Activated T-cell treated with anti-CD3 and anti-CD28 coated beads, Interleukin-2, amount 50 U/mL, for 72 hours (primary cell): ENCODE data around the gene CYTH4. TPM values are rescaled to one million over a fixed set of nuclear protein-coding genes. Genes with fewer than 3 reads are reported as not detected.

Experiments used
- ATAC-seq, 2 donors: fragments of 150-1000 bp; cut with Tn5 transposase; replicated peaks in 1 of 2; 2 replicates each; pipeline ENCODE4 v1.10.0; 2021; ENCODE audit warnings: moderate library complexity in 2 of 2, mild to moderate bottlenecking in 1 of 2
- DNase-seq, 2 donors: peaks; one replicate each; pipeline ENCODE4 v3.0.0; 2021 to 2022; ENCODE audit warnings: mixed read lengths in 1 of 2
- H3K27ac Mint-ChIP-seq: one replicate; pipeline ENCODE4 v1.8.0; 2022; ENCODE audit warnings: mild to moderate bottlenecking, moderate library complexity, mixed read lengths
- H3K27me3 Mint-ChIP-seq: one replicate; pipeline ENCODE4 v1.8.0; 2022; ENCODE audit warnings: low read depth, mixed read lengths
- H3K36me3 Mint-ChIP-seq, 2 donors: one replicate each; pipeline ENCODE4 v1.8.0; 2022; ENCODE audit warnings: mixed read lengths in 2 of 2, mild to moderate bottlenecking in 1 of 2; ENCODE audit not compliant: insufficient read depth in 2 of 2
- H3K4me1 Mint-ChIP-seq: one replicate; pipeline ENCODE4 v1.8.0; 2022; ENCODE audit warnings: low read depth, mixed read lengths
- H3K4me3 Mint-ChIP-seq, 2 donors: one replicate each; pipeline ENCODE4 v1.8.0; 2022; ENCODE audit warnings: mild to moderate bottlenecking in 2 of 2, mixed read lengths in 2 of 2, moderate library complexity in 2 of 2
- H3K9me3 Mint-ChIP-seq, 2 donors: one replicate each; pipeline ENCODE4 v1.8.0; 2022; ENCODE audit warnings: mixed read lengths in 2 of 2
- total RNA-seq, 2 donors: library from RNA; stranded (reverse); gene quantifications; one replicate each; pipeline ENCODE4 v1.2.3, GENCODE V29; 2022

CYTH4 gene
- total RNA-seq, 2 donors from 2014 or later: 71.9 to 87.5 TPM

- peak overlapping the region; percentile 56 for H3K27ac Mint-ChIP-seq
- DNase-seq (no peak), ATAC-seq (no peak)
- H3K27me3 Mint-ChIP-seq: no peaks in the 10 kb centered on the region
- H3K36me3 Mint-ChIP-seq: peaks cover 22 to 27% of the 10 kb centered on the region in 2 donors
- peak overlapping the region; percentile 21 to 85 for H3K4me3 Mint-ChIP-seq
- H3K9me3 Mint-ChIP-seq: no peaks in the 10 kb centered on the region
- H3K4me1 Mint-ChIP-seq: peaks cover 99% of the 10 kb centered on the region
These were observed 23.6 kb downstream of the CYTH4 start for GRCh38 chr22:37305887-37306286.

GRCh38 chr22:37306494-37306829 lies 24.2 kb downstream of the CYTH4 start:
- Mint-ChIP-seq H3K9me3 (no peaks in the 10 kb centered on the region), H3K36me3 (peaks cover 22 to 27% of the 10 kb centered on the region in 2 donors), H3K4me3 (peak overlapping the region; percentile 78 to 85), H3K4me1 (peaks cover 97% of the 10 kb centered on the region), H3K27me3 (no peaks in the 10 kb centered on the region), H3K27ac (peak overlapping the region; percentile 48)
- DNase-seq: no peak
- ATAC-seq: no peak

GRCh38 chr22:37308385-37309200 lies 26.3 kb downstream of the CYTH4 start:
- Mint-ChIP-seq H3K4me1 (peaks cover 92% of the 10 kb centered on the region), H3K9me3 (no peaks in the 10 kb centered on the region), H3K27me3 (no peaks in the 10 kb centered on the region), H3K4me3 (peak overlapping the region; percentile 78 to 85), H3K36me3 (peaks cover 18 to 23% of the 10 kb centered on the region in 2 donors), H3K27ac (peak overlapping the region; percentile 84)
- ATAC-seq (no peak), DNase-seq (no peak)

GRCh38 chr22:37309211-37310074 lies 27.1 kb downstream of the CYTH4 start:
- Mint-ChIP-seq H3K36me3 (peaks cover 13 to 18% of the 10 kb centered on the region in 2 donors), H3K9me3 (no peaks in the 10 kb centered on the region), H3K4me1 (peaks cover 92% of the 10 kb centered on the region), H3K27me3 (no peaks in the 10 kb centered on the region), H3K4me3 (peak overlapping the region; percentile 55 to 72), H3K27ac (peak overlapping the region; percentile 16)
- peak; percentile 10 to 29 for ATAC-seq
- peak; percentile 55 to 57 for DNase-seq

DNA sequence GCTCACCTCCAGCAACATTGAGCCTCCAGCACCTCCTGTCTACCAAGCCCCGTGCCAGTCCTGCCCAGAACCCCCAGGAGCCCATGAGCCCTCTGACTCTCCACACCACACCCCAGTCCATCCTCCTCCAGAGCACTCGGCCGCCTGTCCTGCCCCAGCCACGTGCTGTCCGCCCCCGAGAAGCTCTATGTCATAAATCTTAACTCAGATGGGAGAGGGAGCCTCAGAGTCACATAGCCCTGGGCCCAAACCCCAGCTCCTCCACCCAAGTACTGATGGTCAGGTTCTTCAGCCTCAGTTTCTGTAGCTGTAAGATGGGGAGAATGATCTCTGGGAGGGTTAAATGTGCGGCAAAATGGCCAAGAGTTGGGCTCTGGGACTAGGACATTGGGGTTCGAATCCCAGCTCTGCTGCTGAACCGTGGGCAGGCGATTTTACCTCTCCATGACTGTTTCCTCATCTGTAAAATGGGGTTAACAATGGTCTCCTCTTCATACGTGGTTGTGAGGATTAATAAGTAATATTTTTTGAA lies 27.8 kb downstream of the CYTH4 start:
- H3K4me3 Mint-ChIP-seq: peak overlapping the region; percentile 55 to 72
- no peaks in the 10 kb centered on the region for H3K27me3 Mint-ChIP-seq
- ATAC-seq (no peak), DNase-seq (no peak)
- H3K36me3 Mint-ChIP-seq: peaks cover 13 to 18% of the 10 kb centered on the region in 2 donors
- peak overlapping the region; percentile 16 for H3K27ac Mint-ChIP-seq
- H3K4me1 Mint-ChIP-seq: peaks cover 92% of the 10 kb centered on the region
- no peaks in the 10 kb centered on the region for H3K9me3 Mint-ChIP-seq

- no peak for ATAC-seq
- Mint-ChIP-seq H3K4me3 (no peak overlapping the region), H3K36me3 (peaks cover 10 to 12% of the 10 kb centered on the region in 2 donors), H3K27ac (no peak overlapping the region), H3K27me3 (no peaks in the 10 kb centered on the region), H3K9me3 (no peaks in the 10 kb centered on the region), H3K4me1 (peaks cover 88% of the 10 kb centered on the region)
- DNase-seq: no peak
These were observed 28.7 kb downstream of the CYTH4 start for GRCh38 chr22:37310815-37311595.

DNA sequence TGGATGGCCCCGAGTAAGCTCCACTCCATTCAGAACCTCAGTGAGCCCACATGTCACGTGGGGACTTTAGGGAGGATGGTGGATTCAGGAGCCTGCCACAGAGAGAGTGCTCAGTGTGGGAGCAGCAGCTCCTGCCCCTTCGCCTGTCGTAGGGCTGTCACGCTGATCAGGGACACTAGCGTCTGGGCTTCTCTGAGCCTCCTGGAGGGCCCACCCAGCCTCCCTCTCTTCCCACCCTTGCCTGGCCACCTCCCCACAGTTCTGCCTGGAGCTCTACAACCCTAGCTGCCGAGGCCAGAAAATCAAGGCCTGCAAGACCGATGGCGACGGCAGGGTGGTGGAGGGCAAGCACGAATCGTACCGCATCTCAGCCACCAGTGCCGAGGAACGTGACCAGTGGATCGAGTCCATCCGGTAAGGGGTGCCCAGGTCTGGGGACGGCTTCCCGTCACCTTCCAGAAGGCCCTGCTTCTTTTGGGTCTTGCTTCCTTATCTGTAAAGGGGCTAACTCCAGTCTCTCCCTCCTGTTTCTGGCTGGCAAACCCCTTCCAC lies 29.5 kb downstream of the CYTH4 start:
- no peak overlapping the region for H3K27ac Mint-ChIP-seq
- H3K9me3 Mint-ChIP-seq: no peaks in the 10 kb centered on the region
- H3K4me1 Mint-ChIP-seq: peaks cover 83% of the 10 kb centered on the region
- H3K27me3 Mint-ChIP-seq: no peaks in the 10 kb centered on the region
- no peak for ATAC-seq
- H3K4me3 Mint-ChIP-seq: no peak overlapping the region
- H3K36me3 Mint-ChIP-seq: peaks cover 6 to 8% of the 10 kb centered on the region in 2 donors
- no peak for DNase-seq

- Mint-ChIP-seq H3K4me3 (no peak overlapping the region), H3K4me1 (peaks cover 77% of the 10 kb centered on the region), H3K27me3 (no peaks in the 10 kb centered on the region), H3K9me3 (no peaks in the 10 kb centered on the region), H3K36me3 (peaks cover 6 to 8% of the 10 kb centered on the region in 2 donors), H3K27ac (no peak overlapping the region)
- no peak for DNase-seq
- ATAC-seq: no peak
These were observed 30.4 kb downstream of the CYTH4 start for GRCh38 chr22:37312549-37313183.

- peak overlapping the region; percentile 63 to 74 for H3K4me3 Mint-ChIP-seq
- H3K27ac Mint-ChIP-seq: no peak overlapping the region
- DNase-seq: no peak
- no peaks in the 10 kb centered on the region for H3K9me3 Mint-ChIP-seq
- H3K27me3 Mint-ChIP-seq: no peaks in the 10 kb centered on the region
- H3K4me1 Mint-ChIP-seq: peaks cover 71% of the 10 kb centered on the region
- H3K36me3 Mint-ChIP-seq: peaks cover 2 to 8% of the 10 kb centered on the region in 2 donors
- ATAC-seq: no peak
These were observed 31.3 kb downstream of the CYTH4 start for GRCh38 chr22:37313376-37314314.

GRCh38 chr22:37314315-37315074 lies 32.2 kb downstream of the CYTH4 start:
- H3K9me3 Mint-ChIP-seq: no peaks in the 10 kb centered on the region
- peak overlapping the region; percentile 51 for H3K27ac Mint-ChIP-seq
- ATAC-seq (peak; percentile 29 to 38), DNase-seq (peak; percentile 52 to 57)
- peak overlapping the region; percentile 63 to 74 for H3K4me3 Mint-ChIP-seq
- peaks cover 63% of the 10 kb centered on the region for H3K4me1 Mint-ChIP-seq
- no peaks in the 10 kb centered on the region for H3K27me3 Mint-ChIP-seq
- peaks cover 2 to 8% of the 10 kb centered on the region in 2 donors for H3K36me3 Mint-ChIP-seq

DNA sequence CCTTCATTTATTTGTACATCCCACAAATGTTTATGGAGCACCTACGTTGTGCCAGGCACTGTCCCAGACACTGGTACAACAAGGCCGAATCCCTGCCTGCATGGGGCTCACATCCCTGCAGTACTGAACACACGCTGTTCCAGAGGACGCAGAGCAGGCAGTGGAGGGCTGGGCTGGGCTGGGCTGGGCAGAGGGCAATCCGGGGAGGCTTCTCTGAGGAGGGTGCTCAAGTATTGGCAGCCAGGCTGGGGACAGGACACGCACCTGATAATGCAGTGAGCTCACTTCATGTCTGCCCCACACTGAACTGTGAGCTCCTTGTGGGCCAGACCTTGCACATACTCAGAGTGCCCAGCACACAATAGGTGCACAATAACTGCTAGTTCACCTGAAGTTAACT lies 34.1 kb downstream of the CYTH4 start:
- Mint-ChIP-seq H3K4me1 (peaks cover 45% of the 10 kb centered on the region), H3K27ac (no peak overlapping the region), H3K27me3 (no peaks in the 10 kb centered on the region), H3K9me3 (no peaks in the 10 kb centered on the region), H3K36me3 (no peaks in the 10 kb centered on the region), H3K4me3 (no peak overlapping the region)
- DNase-seq (no peak), ATAC-seq (peak; percentile 11 to 26)
